Uterus (tissue), 4 donors: ENCODE measurements around the gene FN1. TPM values are rescaled to one million over a fixed set of nuclear protein-coding genes. Genes with fewer than 3 reads are reported as not detected.

Source experiments
- DNase-seq, 2 donors: peaks; one replicate each; pipeline ENCODE4 v3.0.0-alpha.2; 2019 to 2020
- H3K27ac ChIP-seq, 2 donors: fragments of 200-600 bp; sonication (generic); 1 replicate in 1 of 2; 2 replicates in 1 of 2; pipeline ENCODE4 v1.5.1; 2016 to 2018
- H3K27me3 ChIP-seq, 2 donors: fragments of 200-600 bp; sonication (generic); one replicate each; pipeline ENCODE4 v1.5.1; 2018 to 2019; ENCODE audit warnings: control low read depth in 1 of 2
- H3K36me3 ChIP-seq, 2 donors: fragments of 200-600 bp; sonication (generic); one replicate each; pipeline ENCODE4 v1.5.1; 2019; ENCODE audit warnings: control low read depth in 1 of 2
- H3K4me1 ChIP-seq, 2 donors: fragments of 200-600 bp; sonication (generic); one replicate each; pipeline ENCODE4 v1.5.1; 2018 to 2019; ENCODE audit warnings: control low read depth in 1 of 2
- H3K4me3 ChIP-seq, 2 donors: fragments of 200-600 bp; sonication (generic); 1 replicate in 1 of 2; 2 replicates in 1 of 2; pipeline ENCODE4 v1.5.1; 2018 to 2019; ENCODE audit warnings: mild to moderate bottlenecking in 1 of 2
- H3K9me3 ChIP-seq, 2 donors: fragments of 200-600 bp; sonication (generic); one replicate each; pipeline ENCODE4 v1.5.1; 2019; ENCODE audit warnings: control low read depth in 1 of 2
- POLR2A ChIP-seq, 2 donors: fragments of 450-650 bp; IDR thresholded peaks; one replicate each; pipeline ENCODE4 v1.6.1; 2016; ENCODE audit warnings: antibody characterized with exemption in 2 of 2, mild to moderate bottlenecking in 1 of 2, moderate library complexity in 1 of 2
- intact Hi-C: fragments of 100-400 bp; cut with DNase I; formaldehyde crosslinking; loops from one replicate; pipeline ENCODE4 v1.15.1; 2023; ENCODE audit warnings: low total_unique reads
- total RNA-seq, 4 donors: library from RNA; depleted of rRNA in 3 of 4; stranded (reverse); fragments of >200 nt in 3 of 4; gene quantifications; one replicate each; pipeline versions ENCODE4 v1.1.0 to v1.2.4, GENCODE V29; 2014 to 2023
- TF ChIP-seq, protein P1 (sequence below), 4 experiments: fragments of 200-600 bp in 2 of 4; fragments of 450-650 bp in 2 of 4; sonication (generic) in 2 of 4; IDR thresholded peaks; one replicate each; pipeline ENCODE4 v1.5.1; 2016 to 2019; ENCODE audit warnings: antibody characterized with exemption in 4 of 4, mild to moderate bottlenecking in 2 of 4, moderate library complexity in 1 of 4
- donor health status: DM: yes; HTN: yes; CAD: no.

Gene FN1
- total RNA-seq, 4 donors from 2014 or later, result 218 to 1,074 (median 261) TPM

DNA sequence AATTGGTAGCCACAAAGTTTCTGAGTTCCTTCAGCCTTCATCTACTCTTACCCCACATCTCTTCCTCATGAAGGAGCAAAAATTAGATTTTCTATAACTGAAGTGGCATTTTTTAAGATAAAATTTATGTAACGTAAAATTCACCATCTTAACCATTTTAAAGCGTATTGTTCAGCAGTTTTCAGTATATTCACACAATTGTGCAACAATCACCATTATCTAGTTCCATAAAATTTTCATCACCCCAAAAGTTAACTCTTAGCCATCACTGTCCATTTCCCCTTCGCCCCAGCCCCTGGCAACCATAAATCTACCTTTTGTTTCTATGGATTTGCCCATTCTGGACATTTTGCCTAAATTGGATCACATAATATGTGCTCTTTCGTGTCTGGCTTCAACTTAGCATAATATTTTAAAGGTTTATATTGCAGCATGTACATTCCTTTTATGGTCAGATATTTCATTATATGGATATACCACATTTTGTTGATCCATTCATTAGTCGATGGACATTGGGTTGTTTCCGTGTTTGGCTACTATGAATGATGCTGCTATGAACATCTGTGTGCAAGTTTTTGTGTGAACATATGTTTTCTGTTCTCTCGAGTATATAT, 79.4 kb downstream of the FN1 start:
- no peaks in the 10 kb centered on the region for H3K9me3 ChIP-seq
- TF ChIP-seq POLR2A (IDR thresholded peaks at IDR 0.05), result no peak
- TF ChIP-seq, protein P1, sequence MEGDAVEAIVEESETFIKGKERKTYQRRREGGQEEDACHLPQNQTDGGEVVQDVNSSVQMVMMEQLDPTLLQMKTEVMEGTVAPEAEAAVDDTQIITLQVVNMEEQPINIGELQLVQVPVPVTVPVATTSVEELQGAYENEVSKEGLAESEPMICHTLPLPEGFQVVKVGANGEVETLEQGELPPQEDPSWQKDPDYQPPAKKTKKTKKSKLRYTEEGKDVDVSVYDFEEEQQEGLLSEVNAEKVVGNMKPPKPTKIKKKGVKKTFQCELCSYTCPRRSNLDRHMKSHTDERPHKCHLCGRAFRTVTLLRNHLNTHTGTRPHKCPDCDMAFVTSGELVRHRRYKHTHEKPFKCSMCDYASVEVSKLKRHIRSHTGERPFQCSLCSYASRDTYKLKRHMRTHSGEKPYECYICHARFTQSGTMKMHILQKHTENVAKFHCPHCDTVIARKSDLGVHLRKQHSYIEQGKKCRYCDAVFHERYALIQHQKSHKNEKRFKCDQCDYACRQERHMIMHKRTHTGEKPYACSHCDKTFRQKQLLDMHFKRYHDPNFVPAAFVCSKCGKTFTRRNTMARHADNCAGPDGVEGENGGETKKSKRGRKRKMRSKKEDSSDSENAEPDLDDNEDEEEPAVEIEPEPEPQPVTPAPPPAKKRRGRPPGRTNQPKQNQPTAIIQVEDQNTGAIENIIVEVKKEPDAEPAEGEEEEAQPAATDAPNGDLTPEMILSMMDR (IDR thresholded peaks at IDR 0.05), result no peak
- H3K36me3 ChIP-seq, result no peaks in the 10 kb centered on the region
- intact Hi-C loops, result no loop called here
- no peaks in the 10 kb centered on the region for H3K27me3 ChIP-seq
- DNase-seq, result no peak
- no peak overlapping the region for H3K4me3 ChIP-seq
- H3K4me1 ChIP-seq, result no peaks in the 10 kb centered on the region
- H3K27ac ChIP-seq, result no peak overlapping the region

DNA sequence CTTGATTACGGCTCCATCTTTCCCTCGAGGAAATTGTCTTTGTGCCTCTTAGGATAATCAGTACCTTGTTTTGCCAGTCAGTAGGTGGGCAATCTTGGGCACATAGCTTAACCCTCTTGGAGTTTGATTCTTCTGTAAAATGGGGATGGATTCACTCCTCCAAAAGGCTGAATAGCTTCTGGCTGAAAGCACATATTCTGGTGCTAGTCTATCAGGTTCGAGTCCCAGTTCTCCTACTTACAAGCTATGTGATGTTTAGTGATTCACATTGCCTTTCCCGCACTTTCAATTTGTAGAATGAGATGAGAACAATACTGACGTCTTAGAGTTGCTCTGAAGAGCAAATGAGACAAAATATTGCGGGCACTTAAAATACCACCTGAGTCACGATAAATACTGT, 80.1 kb downstream of the FN1 start:
- H3K27ac ChIP-seq, result no peak overlapping the region
- no peaks in the 10 kb centered on the region for H3K4me1 ChIP-seq
- no peaks in the 10 kb centered on the region for H3K27me3 ChIP-seq
- no peak for DNase-seq
- H3K4me3 ChIP-seq, result no peak overlapping the region
- intact Hi-C loops, result no loop called here
- TF ChIP-seq, protein P1 (IDR thresholded peaks at IDR 0.05), result no peak
- no peak for TF ChIP-seq POLR2A (IDR thresholded peaks at IDR 0.05)
- H3K9me3 ChIP-seq, result no peaks in the 10 kb centered on the region
- H3K36me3 ChIP-seq, result no peaks in the 10 kb centered on the region

DNA sequence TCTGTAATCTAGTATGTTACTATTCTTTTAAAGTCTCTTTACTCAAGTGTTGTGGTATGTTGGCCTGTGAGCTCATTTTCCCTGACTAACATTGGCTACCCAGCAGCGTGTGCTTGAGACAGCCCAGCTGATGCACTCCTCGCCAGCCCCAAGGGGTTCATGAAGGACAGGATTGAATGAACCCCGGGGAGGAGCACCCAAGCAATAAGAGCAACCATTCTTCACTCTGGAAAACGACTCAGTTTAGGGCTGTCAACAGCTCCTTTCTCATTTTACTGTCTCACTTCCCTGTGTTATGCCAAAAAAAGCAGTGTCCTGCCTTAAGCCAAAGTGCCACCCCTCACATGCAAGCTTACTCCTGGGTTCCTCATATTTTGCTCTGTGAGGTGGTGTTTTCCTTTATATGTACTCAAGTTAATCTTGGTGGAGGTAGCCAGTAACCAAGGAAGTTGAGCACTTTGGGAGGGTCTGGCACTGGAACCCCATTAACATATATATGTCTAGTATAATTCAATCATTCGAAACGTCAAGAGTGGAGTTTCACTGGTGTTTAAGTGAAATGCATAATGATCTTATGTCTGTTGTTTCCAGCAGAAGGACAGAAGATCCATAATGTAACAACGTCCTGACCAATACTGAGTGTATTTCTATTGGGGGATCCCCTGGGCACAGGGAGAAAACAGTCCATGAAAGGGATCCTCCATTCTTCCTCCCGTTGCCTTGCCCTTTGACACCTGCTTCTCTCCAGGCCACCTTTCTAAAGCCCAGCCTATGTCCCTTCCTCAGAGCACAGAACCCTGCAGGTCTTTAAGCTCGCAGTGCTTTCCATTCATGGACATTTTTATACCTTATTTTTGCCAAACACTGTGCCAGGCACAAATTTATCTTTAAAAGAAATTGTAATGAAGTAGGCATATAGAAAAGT, 80.8 kb downstream of the FN1 start:
- Histone ChIP-seq H3K36me3 (no peaks in the 10 kb centered on the region), H3K27me3 (no peaks in the 10 kb centered on the region), H3K4me1 (no peaks in the 10 kb centered on the region), H3K4me3 (no peak overlapping the region), H3K27ac (no peak overlapping the region), H3K9me3 (no peaks in the 10 kb centered on the region)
- no peak for DNase-seq
- TF ChIP-seq, protein P1 (IDR thresholded peaks at IDR 0.05), result no peak
- TF ChIP-seq POLR2A (IDR thresholded peaks at IDR 0.05), result no peak
- intact Hi-C loops, result no loop called here

DNA sequence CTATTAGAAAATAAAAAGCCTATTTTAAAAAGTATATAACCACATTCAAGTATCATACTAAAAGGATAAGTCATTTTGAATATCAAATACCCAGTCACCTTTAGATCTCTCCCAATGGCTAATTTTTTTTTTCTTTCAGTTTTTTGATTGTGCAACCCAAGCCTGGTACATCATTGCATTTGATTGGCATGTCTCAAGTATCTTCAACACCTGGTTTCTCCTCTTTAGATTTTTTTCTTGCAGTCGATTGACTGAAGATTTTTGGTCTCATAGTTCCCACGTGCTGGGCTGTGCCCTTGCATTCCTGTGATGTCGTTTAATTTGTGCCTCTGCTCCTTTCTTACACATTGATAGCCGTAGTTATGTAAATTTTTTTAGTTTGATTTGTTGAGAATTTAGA, 83.3 kb downstream of the FN1 start:
- intact Hi-C loops, result no loop called here
- no peaks in the 10 kb centered on the region for H3K36me3 ChIP-seq
- no peaks in the 10 kb centered on the region for H3K27me3 ChIP-seq
- no peaks in the 10 kb centered on the region for H3K4me1 ChIP-seq
- DNase-seq, result no peak
- H3K27ac ChIP-seq, result no peak overlapping the region
- H3K4me3 ChIP-seq, result no peak overlapping the region
- no peaks in the 10 kb centered on the region for H3K9me3 ChIP-seq
- TF ChIP-seq, protein P1 (IDR thresholded peaks at IDR 0.05), result no peak
- no peak for TF ChIP-seq POLR2A (IDR thresholded peaks at IDR 0.05)

DNA sequence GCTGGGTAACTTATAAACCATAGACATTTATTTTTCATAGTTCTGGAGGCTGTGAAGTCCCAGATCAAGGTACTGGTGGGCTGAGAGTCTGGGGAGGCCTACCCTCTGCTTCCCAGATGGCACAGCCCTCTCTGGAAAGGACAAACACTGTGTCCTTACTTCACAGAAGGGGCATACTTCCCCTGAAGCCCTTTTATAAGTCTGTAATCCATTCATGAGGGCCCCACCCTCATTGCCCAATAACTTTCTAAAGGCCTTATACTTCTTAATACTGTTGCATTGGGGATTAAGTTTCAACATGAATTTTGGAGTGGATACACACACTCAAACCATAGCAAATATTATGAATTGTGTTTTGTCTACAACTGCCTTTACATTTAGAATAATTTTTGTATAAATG, 88.0 kb downstream of the FN1 start:
- Histone ChIP-seq H3K9me3 (no peaks in the 10 kb centered on the region), H3K27me3 (no peaks in the 10 kb centered on the region), H3K36me3 (no peaks in the 10 kb centered on the region), H3K4me3 (no peak overlapping the region), H3K27ac (no peak overlapping the region), H3K4me1 (no peaks in the 10 kb centered on the region)
- intact Hi-C loops, result no loop called here
- no peak for DNase-seq
- no peak for TF ChIP-seq POLR2A (IDR thresholded peaks at IDR 0.05)
- TF ChIP-seq, protein P1 (IDR thresholded peaks at IDR 0.05), result no peak
